GM18858 (cell line): Measurements from ENCODE around the gene SPARCL1.

Experiments used
- ATAC-seq: cut with Tn5 transposase; IDR thresholded peaks from one replicate; pipeline ENCODE4 v1.9.1; 2021; ENCODE audit not compliant: unreplicated experiment

SPARCL1 gene

DNA sequence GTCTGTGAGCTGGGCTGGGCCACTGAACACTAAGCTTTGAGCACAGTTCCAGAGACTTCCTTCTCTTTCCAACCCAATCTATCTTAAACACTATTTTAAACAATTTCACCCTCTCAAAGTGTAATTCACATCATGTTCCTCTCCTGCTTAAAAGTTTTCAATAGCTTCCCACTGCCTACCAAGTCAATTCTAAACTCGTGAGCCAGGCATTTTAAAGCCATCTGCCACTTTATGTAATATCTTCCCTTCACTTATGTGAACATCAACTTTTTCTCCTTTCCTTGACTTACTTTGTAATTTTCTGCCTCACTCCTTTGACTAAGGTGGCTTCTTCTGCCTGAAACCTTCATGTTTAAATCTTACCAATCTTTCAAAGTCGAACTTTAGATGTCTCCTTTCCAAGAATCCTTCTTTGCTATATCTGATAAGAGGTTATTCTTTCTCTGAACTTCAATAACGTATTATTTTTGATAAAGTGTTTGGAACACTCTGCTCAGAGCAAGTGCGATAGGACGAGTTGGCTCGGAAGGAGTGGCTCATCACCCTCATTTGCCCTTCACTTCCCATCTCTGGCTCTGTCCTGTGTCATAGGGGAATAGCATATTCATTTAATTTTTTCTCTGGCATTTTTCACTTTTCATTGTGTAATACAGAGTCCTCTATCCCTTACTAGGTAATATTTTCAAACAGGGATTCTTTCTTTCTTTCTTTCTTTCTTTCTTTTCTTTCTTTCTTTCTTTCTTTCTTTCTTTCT lies 13.0 kb upstream of the SPARCL1 start:
- ATAC-seq = no peak

DNA sequence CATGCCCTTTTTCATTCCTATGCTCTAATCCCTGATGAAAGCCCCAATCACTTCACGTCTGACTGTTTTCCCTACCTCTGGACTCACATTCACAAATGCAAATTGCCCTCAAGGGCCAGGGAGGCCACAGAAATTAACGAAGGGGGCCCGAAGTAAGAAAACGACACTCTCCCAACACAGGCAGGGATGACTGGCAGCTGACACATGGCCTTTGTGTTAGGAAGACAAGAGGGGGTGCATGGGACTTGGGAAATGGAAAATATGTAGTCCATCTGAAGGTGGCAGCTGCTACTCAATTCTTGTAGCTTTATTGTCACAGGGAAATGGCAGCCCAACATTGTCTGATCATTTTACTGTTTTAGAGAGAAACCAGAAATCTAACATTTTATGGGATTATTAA lies 12.3 kb upstream of the SPARCL1 start:
- no peak for ATAC-seq

DNA sequence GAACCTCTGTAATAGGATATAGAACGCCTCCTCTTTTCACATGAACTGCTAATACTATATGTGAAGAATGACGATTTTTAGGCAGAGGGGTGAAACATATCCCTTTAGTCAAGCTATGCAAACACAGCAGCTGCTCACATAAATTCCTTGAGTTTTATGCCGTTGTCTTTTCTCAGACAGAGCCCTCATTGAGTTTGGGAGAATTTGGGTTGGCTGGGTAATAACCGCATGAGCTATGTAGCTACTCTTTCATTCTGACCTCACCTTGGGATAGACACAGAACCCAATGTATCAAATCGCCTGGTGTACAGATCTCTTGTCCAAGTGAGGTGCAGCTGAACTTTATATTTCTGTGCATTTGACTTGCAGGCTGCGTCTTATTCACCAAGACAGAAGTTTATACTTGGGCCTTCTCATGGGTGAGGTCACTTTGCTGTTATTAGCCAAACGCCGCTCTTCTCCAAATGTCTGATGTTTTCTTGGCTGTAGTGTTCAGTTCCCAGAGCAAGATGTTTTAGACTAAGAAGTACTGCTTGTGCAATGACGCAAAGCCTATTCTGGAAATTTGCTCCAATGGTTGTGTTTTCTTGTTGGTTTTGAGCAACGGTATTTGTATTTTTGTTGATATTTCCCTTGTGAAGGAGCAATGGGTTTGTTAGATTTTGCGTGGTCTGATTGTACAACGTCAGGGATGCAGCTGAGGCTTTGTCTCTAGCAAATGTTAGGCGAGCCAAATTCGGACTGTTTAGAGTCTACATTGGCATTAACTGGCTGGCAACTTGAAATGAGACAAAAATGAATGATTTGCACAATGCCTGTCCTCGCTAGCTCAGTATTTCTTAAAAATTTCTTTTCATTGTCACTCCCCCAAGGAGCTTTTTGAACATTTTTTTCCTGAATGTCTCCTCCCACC lies 11.2 kb upstream of the SPARCL1 start:
- ATAC-seq = no peak

DNA sequence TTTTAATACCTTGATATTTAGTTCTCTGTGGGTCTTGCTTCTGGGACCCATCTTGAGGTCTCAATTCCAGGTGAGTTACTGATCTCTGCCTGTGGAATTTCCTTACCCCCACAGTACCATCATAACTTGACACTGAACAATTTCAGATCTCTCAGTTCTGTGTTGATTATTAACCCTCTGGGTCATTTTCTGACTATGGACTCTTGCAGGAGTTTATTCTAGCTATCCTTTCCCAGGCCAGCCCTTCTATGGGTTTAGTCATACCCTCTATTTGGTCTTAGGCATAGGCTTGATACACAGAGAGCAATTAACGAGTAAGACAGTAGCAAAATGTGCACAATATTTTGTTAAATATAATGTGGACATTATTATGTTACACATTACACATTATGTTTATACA lies 3.7 kb upstream of the SPARCL1 start:
- no peak for ATAC-seq

DNA sequence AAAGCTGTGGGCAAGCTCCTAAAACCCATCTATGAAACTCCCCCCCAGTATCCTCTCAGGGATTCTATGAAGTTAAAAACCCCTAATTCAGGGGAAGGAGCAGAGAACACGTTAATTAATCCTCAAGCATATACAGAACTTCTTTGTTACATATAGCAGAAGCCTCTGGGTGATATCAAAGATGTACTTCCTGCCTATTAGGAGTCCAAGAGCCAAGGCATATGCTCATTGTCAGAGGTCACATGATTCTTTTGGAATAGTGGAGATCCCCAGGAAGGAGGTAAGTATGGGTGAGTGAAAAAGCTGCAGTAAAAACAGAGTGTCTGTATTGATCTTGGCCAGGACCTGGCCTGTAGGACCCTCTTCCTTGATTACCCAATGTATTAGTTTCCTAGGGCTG lies 2.9 kb upstream of the SPARCL1 start:
- ATAC-seq = no peak

DNA sequence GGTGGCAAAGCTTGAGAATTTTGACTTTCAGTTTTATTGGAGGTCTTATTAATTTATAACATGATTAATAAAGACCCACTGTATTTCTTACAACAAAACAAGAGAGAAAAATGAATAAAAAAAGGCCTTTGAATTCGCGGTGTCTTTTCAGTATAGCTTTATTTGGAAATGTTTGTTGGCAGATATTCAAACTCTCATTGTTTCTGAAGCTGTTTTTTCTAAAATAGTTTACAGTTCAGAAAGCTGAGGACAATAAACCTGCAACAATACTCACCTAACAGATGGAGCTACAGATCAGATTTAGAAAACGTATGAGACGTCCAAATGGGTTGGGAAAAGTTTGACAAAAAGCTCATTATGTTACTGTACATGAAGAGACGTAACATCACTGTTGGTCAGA lies 2.4 kb upstream of the SPARCL1 start:
- no peak for ATAC-seq

DNA sequence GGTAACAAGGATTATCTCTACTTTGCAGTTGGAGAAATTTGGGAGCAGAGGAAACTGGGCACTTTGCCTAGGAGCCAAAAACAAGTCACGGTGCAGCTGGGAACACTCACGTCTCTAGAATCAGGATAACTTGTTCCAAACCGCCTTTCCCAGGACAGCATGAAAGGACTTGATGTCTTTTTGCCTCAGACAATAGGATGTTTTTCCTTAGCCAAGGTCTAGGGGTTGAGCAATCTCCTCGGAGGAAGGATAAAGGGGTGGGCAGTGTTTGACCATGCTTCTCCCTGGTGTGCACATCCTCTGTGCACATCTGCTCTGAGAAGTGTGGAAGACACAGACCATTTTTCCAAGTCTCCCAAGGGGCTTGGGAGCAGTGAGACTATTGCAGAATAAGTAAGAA lies 1.7 kb upstream of the SPARCL1 start:
- ATAC-seq = no peak

DNA sequence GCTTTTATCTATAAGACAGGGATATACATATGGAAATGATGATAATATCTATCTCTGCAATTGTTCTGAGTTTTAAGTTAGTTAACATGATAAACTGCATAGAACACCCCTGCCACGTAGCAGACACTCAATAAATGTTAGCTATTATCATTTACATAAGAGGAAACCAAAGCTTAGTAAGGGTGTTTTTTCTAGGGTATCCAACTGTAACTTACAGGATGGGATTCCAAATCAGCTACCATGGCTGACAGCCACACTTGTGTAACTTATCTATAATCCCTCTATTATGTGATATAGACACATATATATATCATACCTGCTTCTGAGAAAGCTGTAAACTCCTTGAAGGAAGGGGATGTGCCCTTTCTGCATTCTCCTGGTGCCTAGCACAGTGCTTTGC lies 1.1 kb upstream of the SPARCL1 start:
- no peak for ATAC-seq

DNA sequence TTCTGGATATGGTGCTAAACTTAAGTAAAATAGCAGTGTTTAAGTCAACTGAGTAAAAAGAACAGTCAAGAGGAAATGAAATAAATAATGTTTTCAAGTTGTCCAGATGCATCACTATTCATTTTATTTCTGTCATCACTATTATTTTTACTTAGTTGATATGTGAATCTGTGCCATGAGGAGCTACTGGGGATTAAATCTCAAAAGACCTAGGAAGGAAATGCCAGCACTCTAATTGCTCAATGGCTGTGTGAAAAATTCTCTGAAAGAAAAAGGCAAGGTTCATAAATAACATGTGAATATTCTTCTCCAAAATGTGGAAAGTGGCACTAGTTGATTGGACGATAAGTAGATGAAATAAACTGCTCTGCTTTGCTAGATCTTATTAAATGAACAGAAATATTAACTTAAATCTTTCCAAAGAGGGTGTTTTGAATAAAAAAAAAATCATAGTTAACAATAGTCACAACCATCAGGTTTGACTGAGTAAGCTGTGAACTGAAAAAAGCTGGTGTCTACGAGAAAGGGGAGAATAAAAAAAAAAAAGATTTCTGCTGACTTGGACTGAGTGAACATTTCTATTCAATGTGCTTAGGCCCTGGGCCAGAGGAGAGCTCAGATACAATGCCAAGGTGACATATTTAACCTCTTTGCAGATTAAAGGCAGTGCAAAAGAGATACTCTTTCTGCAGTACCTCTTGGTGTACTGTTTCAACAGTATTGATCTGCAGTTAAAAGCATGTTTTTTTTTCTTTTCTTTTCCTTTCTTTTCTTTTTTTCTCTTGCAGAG lies 1.6 kb downstream of the SPARCL1 start:
- no peak for ATAC-seq

DNA sequence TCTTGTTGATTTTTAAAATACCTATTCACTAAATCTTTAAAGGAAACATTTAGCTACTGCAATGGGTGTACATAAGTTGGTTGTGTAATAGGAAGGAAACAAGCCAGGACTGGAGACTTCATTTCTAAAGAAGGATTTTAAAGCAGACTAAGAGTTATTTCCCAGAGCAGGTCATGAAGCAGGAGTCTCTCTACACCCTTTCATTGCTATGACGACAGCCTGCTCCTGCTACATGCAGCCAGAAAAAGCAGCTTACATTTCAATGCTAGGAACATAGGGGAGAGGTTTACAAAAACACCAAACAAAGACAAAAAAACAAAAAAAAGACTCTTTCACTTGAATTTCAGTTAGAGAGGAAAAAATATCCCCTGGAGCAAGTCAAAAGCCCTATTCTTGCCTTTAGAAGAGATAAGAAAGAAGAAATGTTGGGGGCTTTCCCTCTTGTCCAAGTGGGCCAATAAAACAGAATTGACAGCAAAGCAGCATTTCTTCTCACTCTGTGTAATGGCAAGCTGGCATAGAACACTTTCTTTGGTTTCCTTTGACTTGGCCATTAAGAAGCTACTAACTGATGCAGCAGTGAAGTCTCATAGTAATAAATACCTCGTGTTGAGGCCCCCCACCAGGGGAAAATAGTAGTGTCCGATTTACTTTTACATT lies 3.4 kb downstream of the SPARCL1 start:
- no peak for ATAC-seq

DNA sequence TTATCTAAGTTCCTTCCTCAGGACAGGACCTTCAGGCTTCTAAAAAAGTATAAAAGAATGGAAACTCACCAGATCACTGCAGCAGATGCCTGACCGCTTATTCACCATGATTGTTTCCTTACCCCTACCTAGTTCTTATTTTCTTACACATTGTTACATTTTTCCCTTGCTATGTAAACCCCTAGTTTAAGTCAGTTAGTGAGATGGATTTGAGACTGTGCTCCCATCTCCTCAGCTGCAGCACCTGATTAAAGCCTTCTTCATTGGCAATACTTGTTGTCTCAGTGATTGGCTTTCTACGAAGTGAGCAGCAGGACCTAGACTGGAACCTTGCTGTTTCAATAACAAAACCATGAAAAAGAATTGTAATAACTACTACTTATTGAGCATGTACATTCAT lies 4.7 kb downstream of the SPARCL1 start:
- no peak for ATAC-seq

DNA sequence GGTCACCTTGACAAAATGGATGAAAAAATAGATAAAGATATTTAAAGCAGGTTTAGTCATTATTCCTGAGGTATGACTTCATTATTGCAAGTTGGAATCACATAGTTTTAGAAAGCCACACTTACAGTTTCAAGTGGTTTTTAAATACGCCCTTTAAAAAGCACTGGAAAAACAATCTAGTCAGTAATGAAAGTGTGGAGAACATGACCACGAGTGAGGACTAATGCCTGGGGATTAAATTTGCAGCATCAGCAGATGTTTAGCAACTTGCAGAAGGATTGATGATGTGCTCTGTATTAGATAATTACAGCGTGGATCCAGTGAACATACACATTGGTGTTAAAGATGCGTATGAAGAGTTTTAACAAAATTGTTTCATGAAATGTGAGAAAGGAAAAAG lies 5.9 kb downstream of the SPARCL1 start:
- no peak for ATAC-seq

DNA sequence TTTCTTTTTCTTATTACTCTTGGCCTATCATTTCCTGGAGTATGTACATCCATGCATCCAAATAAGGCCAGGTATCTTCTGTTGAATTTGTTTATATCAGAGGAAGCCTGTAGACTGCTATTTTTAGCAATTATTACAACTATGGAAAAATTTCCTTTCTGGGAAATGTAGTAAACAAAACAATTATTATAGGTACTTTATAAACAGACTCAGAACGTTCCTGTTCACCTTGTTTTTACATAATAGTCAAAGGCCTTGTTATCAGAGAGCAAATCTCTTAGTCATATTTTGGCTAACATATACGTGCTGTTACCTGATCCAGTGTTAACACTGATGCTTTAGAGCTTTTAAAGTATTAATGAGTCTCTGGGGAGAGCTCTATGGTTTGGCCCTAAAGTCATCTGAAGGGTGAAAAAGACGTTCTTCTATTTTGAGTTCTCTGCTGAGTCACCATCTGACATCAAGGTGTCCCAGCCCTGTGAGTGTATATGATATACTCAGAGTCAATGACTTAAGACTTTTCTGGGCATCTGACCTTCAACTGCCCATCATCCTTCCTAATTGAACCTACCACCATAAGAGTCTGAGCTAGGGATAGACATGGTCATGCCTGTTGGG lies 7.3 kb downstream of the SPARCL1 start:
- ATAC-seq = no peak

DNA sequence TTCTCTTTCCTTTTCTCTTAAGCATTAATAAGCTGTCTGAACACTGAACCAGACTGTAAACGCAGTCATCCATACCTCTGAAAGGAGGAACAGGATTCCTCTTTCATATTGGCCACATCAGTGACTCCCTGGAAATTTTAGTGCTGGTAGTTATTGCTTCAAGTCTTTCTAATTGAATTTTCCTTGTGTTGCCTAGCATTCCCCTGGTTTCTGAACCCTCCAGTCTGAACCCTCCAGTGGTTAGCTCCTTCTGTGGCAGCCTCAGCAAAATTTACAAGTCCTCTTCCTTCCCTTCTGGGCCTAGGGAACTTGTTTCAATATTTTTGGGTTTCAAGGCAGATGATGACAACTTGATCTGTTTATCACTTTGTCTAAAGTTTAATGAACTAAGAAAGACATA lies 7.9 kb downstream of the SPARCL1 start:
- ATAC-seq = no peak

DNA sequence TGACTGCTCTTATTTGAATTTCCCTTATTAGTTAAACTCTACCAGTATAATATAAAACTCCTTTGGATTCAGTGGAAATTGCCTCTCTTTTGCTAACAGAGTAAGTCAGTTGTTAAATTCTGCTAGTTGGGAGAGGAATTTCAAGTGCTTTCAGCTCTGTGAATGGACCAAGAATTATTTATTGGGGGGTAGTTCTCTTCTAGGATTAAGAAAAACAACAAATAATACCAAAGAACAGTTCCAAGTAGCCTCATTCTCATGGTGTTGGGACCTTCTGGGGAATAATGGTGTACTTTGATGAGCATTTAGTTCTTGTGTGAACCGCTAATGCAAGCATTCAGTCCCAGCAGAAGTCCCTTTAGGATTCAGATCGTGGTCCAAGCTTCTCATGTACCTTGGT lies 11.6 kb downstream of the SPARCL1 start:
- no peak for ATAC-seq

DNA sequence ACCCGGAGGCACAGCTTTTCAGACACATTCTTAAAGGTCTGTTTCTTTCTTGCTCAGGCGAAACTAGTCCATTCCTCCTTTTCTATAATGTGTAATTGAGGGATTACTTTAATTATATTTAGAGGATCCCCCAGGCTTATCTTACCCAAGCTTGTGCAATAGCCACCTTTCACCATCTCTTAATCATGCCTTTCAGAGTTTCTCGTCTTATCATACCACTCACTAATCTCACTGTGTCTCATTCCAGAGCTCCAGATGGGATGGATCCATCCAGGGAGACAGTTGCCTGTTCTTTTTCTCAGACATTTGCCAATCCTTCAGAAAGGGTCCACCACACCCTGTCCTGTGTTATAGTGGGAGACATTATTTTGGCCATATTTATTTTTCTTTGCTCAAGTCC lies 12.5 kb downstream of the SPARCL1 start:
- ATAC-seq = no peak

DNA sequence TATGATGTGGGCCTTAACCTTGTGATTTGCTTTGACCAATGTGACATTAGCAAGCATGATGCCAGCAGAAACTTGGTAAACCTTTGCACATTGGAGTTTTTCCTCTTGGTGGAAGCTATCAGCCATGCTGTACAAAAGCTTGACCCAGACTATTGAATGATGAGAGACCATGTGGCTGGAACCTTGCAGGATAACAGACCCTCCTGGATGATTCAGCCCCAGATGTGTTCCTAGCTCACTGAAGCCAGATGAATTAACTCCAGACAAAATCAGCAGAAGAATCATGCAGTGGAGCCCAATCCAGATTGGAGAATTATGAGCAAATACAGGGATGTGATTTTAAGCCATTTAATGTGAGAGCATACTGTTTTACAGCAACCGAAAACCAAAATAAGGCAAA lies 16.8 kb downstream of the SPARCL1 start:
- no peak for ATAC-seq

DNA sequence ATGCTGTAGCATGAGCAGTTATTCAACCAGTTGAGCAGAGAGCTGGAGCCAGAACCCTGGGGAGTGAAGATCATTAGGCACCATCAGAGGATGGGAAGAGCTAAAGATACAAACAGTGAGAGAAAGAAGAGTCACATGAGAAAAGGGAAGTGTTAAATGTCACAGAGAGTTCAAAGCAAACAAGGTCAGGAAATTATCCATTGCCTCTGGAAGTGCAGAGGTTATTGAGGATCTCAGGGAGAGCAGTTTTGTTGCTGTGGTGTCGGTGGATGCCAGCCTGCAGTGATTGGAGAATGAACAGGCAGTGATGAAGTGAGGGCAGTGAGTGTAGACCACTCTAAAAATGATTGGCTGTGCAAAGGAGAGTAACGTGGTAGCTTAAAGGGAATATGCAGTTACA lies 17.7 kb downstream of the SPARCL1 start:
- no peak for ATAC-seq

DNA sequence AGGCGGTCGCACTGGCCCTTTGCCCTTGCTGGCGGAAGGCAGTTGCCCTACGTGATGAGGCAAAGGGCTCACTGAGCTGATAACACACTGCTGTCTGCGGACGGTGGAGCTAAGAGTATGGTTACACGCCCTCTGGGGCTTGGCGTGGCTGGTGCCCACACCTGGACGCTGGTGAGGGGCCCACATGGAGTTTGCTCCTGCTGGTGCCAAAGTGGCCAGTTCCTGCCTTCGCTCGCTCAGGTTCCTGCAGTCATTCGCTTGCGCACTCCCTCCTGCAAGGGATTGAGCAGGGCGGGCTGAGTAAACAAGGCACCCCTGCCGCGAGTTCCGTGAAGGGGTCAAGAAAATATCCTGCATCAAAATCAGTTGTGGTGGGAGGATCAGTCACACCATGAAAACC lies 18.4 kb downstream of the SPARCL1 start:
- ATAC-seq = no peak

DNA sequence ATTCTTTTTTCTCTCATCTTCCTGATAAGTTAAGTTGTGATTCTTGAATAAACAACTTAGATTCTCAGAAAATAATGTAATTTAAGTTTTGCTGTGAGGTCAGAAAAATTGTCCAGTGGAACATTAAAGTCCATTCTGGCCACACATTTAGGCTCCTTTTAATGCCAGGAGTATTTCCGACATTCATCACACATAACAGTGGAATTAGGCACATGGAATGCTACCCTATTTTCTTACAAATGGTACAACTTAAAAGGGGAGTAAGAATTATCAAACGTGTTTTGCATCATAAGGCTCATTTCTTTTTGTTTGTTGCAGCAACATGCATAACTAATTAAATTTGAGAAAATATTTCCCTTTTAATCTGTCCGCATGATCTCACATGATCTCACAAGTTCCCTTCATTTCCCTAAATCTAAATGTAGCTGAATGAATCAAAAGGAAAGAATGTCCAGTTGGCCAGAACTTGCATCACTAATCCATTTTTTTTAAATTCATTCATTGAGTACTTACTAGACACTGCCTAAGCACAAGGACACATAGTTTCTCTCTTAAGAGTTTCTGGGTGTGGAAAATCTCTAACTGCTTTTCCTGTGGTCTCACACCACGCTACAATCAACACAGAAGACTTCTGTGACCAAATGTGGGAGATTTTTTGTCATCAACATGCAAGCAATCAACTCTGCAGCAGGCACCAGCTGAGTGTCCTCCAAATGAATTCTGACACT lies 22.0 kb downstream of the SPARCL1 start:
- ATAC-seq = no peak
